ENCODE measurements around the gene UNC5A.

Gene UNC5A

DNA sequence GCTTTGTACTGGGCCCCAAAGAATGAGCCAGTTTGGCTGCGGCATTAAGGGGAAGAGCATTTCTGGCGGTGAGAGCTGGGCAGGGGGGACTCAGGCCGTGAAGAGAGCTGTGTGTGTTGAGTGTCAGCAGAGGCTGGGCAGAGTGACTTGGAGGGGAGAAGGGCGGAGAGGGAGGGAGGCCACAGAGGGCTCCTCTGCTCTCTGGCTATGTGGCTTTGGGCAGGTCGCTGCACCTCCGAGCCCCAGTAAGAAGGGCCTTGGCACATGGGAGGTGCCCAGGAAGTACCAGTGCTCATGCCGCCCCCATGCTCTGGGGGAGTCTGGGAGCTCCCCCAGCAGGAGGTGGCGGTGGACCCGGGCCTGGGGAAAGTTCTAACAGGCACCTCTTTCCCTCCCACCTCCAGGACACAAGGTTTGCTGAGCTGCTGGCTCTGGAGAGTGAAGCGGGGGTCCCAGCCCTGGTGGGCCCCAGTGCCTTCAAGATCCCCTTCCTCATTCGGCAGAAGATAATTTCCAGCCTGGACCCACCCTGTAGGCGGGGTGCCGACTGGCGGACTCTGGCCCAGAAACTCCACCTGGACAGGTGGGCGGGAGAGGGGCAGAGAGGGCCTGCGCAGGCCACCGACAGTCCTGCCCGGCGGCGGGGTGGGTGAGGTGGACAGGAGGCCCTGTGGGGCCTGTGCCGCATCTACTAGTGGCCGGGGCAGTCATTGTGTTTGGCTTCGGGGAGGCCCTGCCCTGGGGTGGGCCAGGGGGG lies 68.7 kb downstream of the UNC5A start:
- Histone ChIP-seq H3K9me3 (ENCODE audit: insufficient read depth, low read length) (no peaks in the 10 kb centered on the region), H3K4me3 (ENCODE audit: insufficient read length, low read depth) (no peak overlapping the region), H3K36me3 (ENCODE audit: insufficient read depth, insufficient read length, low read length) (no peaks in the 10 kb centered on the region), H3K9ac (ENCODE audit: insufficient read length, low read depth) (no peak overlapping the region), H3K4me1 (ENCODE audit: insufficient read depth, insufficient read length) (peaks cover 11% of the 10 kb centered on the region), H3K27me3 (ENCODE audit: insufficient read depth, insufficient read length) (peaks cover 7% of the 10 kb centered on the region)
- TF ChIP-seq ZNF274 (IDR thresholded peaks at IDR 0.05; ENCODE audit: low read depth, low read length) (no peak), YY1 (IDR thresholded peaks at IDR 0.05; ENCODE audit: insufficient read depth, insufficient read length) (no peak), SUZ12 (IDR thresholded peaks at IDR 0.05; ENCODE audit: extremely low read depth, insufficient read depth, insufficient read length) (no peak)
- no peak for DNase-seq (ENCODE audit: low read depth, low spot score)

DNA sequence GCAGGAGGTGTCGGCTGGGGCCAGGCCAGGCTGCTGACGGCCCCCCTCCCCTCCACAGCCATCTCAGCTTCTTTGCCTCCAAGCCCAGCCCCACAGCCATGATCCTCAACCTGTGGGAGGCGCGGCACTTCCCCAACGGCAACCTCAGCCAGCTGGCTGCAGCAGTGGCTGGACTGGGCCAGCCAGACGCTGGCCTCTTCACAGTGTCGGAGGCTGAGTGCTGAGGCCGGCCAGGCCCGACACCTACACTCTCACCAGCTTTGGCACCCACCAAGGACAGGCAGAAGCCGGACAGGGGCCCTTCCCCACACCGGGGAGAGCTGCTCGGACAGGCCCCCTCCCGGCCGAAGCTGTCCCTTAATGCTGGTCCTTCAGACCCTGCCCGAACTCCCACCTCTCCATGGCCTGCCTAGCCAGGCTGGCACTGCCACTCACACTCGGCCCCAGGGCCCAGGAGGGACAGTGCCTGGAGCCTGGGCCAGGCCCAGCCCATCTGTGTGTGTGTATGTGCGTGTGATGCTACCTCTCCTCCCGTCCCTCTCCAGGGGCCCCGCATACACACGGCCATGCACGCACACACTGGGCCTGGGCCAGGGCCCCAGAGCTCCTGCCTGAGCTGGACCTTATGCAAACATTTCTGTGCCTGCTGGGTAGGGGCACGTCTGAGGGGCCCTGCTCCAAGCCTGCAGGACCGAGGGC lies 69.5 kb downstream of the UNC5A start:
- no peaks in the 10 kb centered on the region for H3K9me3 ChIP-seq (ENCODE audit: insufficient read depth, low read length)
- no peak overlapping the region for H3K9ac ChIP-seq (ENCODE audit: insufficient read length, low read depth)
- no peak for DNase-seq (ENCODE audit: low read depth, low spot score)
- H3K36me3 ChIP-seq (ENCODE audit: insufficient read depth, insufficient read length, low read length) = no peaks in the 10 kb centered on the region
- TF ChIP-seq YY1 (IDR thresholded peaks at IDR 0.05; ENCODE audit: insufficient read depth, insufficient read length) = no peak
- peaks cover 7% of the 10 kb centered on the region for H3K27me3 ChIP-seq (ENCODE audit: insufficient read depth, insufficient read length)
- H3K4me1 ChIP-seq (ENCODE audit: insufficient read depth, insufficient read length) = peaks cover 11% of the 10 kb centered on the region
- no peak overlapping the region for H3K4me3 ChIP-seq (ENCODE audit: insufficient read length, low read depth)

DNA sequence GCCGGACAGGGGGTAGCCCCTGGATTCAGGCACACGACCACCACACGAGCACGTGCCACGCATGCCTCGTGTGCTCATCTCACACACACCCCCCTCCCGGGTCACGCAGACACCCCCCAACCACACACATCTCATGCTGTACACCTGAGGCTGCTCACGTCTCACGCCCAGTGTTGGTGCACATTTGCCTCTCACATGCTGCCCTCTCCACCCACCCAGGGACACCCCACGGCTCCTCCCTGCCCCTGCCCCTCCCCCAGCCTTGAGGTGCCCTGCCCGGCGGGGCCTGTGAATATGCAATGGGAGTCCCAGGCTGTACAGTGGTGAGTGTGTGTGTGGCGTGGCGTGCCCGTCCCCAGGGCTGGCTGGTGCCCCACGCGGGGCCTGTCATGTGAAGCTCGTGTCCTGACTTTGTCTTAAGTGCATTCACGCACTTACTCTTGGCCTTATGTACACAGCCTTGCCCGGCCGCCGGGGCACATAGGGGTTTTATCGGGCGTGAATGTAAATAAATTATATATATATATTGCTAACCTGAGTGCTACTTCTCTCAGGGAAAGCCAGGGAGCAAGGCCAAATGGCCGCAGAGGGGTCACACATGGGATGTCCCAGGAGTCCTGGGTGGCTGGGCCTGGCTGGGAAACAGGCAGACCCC lies 70.1 kb downstream of the UNC5A start:
- DNase-seq (ENCODE audit: low read depth, low spot score) = no peak
- Histone ChIP-seq H3K36me3 (ENCODE audit: insufficient read depth, insufficient read length, low read length) (no peaks in the 10 kb centered on the region), H3K4me3 (ENCODE audit: insufficient read length, low read depth) (no peak overlapping the region), H3K9me3 (ENCODE audit: insufficient read depth, low read length) (no peaks in the 10 kb centered on the region), H3K4me1 (ENCODE audit: insufficient read depth, insufficient read length) (peaks cover 11% of the 10 kb centered on the region), H3K27me3 (ENCODE audit: insufficient read depth, insufficient read length) (peaks cover 7% of the 10 kb centered on the region), H3K9ac (ENCODE audit: insufficient read length, low read depth) (no peak overlapping the region)
- no peak for TF ChIP-seq YY1 (IDR thresholded peaks at IDR 0.05; ENCODE audit: insufficient read depth, insufficient read length)
- no peak for TF ChIP-seq SUZ12 (IDR thresholded peaks at IDR 0.05; ENCODE audit: extremely low read depth, insufficient read depth, insufficient read length)
- TF ChIP-seq ZNF274 (IDR thresholded peaks at IDR 0.05; ENCODE audit: low read depth, low read length) = no peak

DNA sequence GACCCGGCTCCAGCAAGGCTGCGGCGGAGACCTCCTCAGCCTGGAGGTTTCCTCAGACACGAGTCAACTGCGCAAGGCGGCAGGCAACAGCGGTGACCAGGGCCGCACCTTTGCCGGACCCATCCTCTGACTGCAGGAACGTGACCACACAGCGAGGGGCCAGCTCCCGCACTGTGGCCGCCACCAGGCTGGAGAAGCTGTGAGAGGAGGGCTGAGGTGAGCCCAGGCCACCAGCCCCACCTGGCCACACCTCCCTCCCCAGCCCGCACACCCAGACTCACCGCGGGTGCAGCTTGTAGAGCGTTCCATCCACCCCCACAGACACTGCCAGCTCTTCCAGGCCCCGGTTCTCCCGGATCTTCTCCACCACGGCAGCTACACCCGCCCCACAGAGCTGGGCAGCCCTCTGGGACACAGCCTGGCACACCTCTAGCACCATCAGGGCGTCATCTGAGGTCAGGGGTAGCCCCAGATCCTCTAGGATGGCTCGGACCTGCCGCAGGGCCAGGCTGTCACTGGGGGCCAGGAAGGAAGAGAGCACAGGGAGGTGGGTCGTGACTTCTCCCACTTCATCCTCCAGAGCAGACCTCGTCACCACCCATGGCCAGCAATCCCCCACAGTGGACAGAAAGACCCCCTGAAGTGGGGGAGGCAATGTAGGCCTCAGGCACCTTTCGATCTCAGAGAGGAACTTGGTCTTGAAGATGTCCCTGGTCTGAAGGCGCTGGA lies 70.8 kb downstream of the UNC5A start:
- Histone ChIP-seq H3K9me3 (ENCODE audit: insufficient read depth, low read length) (no peaks in the 10 kb centered on the region), H3K4me1 (ENCODE audit: insufficient read depth, insufficient read length) (peaks cover 7% of the 10 kb centered on the region), H3K4me3 (ENCODE audit: insufficient read length, low read depth) (no peak overlapping the region), H3K9ac (ENCODE audit: insufficient read length, low read depth) (no peak overlapping the region), H3K27me3 (ENCODE audit: insufficient read depth, insufficient read length) (peaks cover 4% of the 10 kb centered on the region), H3K36me3 (ENCODE audit: insufficient read depth, insufficient read length, low read length) (no peaks in the 10 kb centered on the region)
- TF ChIP-seq YY1 (IDR thresholded peaks at IDR 0.05; ENCODE audit: insufficient read depth, insufficient read length) (no peak), SUZ12 (IDR thresholded peaks at IDR 0.05; ENCODE audit: extremely low read depth, insufficient read depth, insufficient read length) (no peak), ZNF274 (IDR thresholded peaks at IDR 0.05; ENCODE audit: low read depth, low read length) (no peak)
- no peak for DNase-seq (ENCODE audit: low read depth, low spot score)

DNA sequence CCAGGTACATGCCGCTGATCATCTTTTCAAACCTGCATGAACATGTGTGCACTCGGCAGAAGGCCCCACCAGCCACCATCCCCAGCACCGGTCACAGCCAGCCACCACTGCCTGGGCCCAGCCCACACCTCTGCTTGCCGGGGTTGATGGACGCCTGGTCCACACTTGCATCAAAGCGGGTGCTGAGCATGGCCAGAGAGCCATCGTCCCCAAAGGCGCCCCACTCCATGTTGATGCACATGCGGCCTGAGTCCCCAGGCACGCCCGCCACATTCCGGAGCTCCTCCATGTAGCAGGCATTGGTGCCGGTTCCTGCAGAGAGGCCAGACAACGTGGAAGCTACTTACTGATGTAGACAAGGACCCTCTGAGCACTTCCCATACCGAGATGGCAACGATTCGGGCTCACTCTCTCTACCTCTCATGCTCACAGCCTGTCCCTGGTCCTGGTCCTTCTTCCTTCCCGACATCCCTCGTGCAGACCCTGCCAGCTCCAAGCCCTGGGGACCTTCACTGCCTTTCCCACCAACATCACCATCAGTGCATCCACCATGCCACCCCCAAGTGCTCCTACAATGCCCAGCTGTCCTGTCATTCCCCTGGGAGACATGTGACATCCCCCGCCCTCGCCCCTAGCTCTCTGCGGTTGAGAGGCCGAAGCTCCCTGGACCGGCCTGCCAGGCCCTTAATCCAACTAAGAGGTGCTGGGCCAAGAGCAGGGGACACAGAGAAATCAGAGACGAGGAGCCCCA lies 71.6 kb downstream of the UNC5A start:
- H3K27me3 ChIP-seq (ENCODE audit: insufficient read depth, insufficient read length) = no peaks in the 10 kb centered on the region
- no peaks in the 10 kb centered on the region for H3K36me3 ChIP-seq (ENCODE audit: insufficient read depth, insufficient read length, low read length)
- peaks cover 7% of the 10 kb centered on the region for H3K4me1 ChIP-seq (ENCODE audit: insufficient read depth, insufficient read length)
- no peak overlapping the region for H3K4me3 ChIP-seq (ENCODE audit: insufficient read length, low read depth)
- DNase-seq (ENCODE audit: low read depth, low spot score) = no peak
- H3K9ac ChIP-seq (ENCODE audit: insufficient read length, low read depth) = no peak overlapping the region
- TF ChIP-seq YY1 (IDR thresholded peaks at IDR 0.05; ENCODE audit: insufficient read depth, insufficient read length) (no peak), SUZ12 (IDR thresholded peaks at IDR 0.05; ENCODE audit: extremely low read depth, insufficient read depth, insufficient read length) (no peak), ZNF274 (IDR thresholded peaks at IDR 0.05; ENCODE audit: low read depth, low read length) (no peak)
- H3K9me3 ChIP-seq (ENCODE audit: insufficient read depth, low read length) = no peaks in the 10 kb centered on the region

DNA sequence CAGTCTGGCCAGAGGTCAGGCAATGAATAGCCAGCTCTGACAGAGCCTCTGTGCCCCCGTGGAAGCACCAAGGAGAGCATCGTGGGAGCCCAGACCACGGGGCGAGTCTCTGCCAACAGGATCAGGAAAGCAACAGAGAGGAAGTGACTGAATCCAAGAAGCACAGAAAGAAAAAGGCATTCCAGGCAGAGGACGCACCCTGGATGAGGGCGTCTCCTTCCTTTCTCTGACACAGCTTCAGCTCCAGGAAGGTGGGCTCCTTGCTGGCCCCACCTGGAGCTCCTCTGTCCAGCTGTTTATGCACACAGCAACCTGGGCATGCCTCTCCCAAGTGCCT lies 72.2 kb downstream of the UNC5A start:
- no peaks in the 10 kb centered on the region for H3K9me3 ChIP-seq (ENCODE audit: insufficient read depth, low read length)
- DNase-seq (ENCODE audit: low read depth, low spot score) = no peak
- no peaks in the 10 kb centered on the region for H3K36me3 ChIP-seq (ENCODE audit: insufficient read depth, insufficient read length, low read length)
- no peaks in the 10 kb centered on the region for H3K27me3 ChIP-seq (ENCODE audit: insufficient read depth, insufficient read length)
- TF ChIP-seq SUZ12 (IDR thresholded peaks at IDR 0.05; ENCODE audit: extremely low read depth, insufficient read depth, insufficient read length) (no peak), YY1 (IDR thresholded peaks at IDR 0.05; ENCODE audit: insufficient read depth, insufficient read length) (no peak), ZNF274 (IDR thresholded peaks at IDR 0.05; ENCODE audit: low read depth, low read length) (no peak)
- H3K4me3 ChIP-seq (ENCODE audit: insufficient read length, low read depth) = no peak overlapping the region
- H3K4me1 ChIP-seq (ENCODE audit: insufficient read depth, insufficient read length) = peaks cover 7% of the 10 kb centered on the region
- H3K9ac ChIP-seq (ENCODE audit: insufficient read length, low read depth) = no peak overlapping the region
